SK-N-SH (cell line): Measurements from ENCODE around the gene SPRY4. TPM values are rescaled to one million over a fixed set of nuclear protein-coding genes. Genes with fewer than 3 reads are reported as not detected.

ENCODE experiments used
- CTCF ChIA-PET: fragments of 300-600, 350-600 bp; formaldehyde crosslinking; extraction: SDS; loops from one replicate; lab custom pipeline; 2021; lab: Yijun Ruan, JAX
- POLR2A ChIA-PET: fragments of 350-600 bp; sonication (Branson Sonifier 250); formaldehyde crosslinking; extraction: SDS; loops from one replicate; lab custom pipeline; 2020; ENCODE audit warnings: antibody characterized with exemption, inconsistent platforms; lab: Yijun Ruan, JAX
- DNase-seq: peaks from one replicate; pipeline ENCODE4 v3.0.0; 2012
- H2AFZ ChIP-seq: fragments of 200-600 bp; sonication (generic); 2 replicates; pipeline ENCODE4 v1.8.1; 2016; ENCODE audit warnings: antibody characterized with exemption, mild to moderate bottlenecking, low read depth
- H3F3A ChIP-seq: fragments of 200-600 bp; sonication (generic); replicated peaks from 2 replicates; pipeline ENCODE3; 2016; ENCODE audit warnings: antibody characterized with exemption, mild to moderate bottlenecking; ENCODE audit not compliant: insufficient read depth
- H3K27ac ChIP-seq, 2 experiments: fragments of 200-500 bp in 1 of 2; fragments of 200-600 bp in 1 of 2; sonication (Bioruptor generic) in 1 of 2; sonication (generic), shearing (Covaris generic) in 1 of 2; 2 replicates each; pipeline versions ENCODE4 v1.5.1 to v1.6.1; 2014 to 2016; ENCODE audit warnings: low read depth in 2 of 2, inconsistent platforms in 1 of 2, low read length in 1 of 2, mild to moderate bottlenecking in 1 of 2, mixed read lengths in 1 of 2
- H3K27me3 ChIP-seq: fragments of 200-600 bp; sonication (generic), shearing (Covaris generic); 2 replicates; pipeline ENCODE4 v1.6.1; 2016; ENCODE audit warnings: mixed run types; ENCODE audit not compliant: insufficient read depth
- H3K36me3 ChIP-seq, 2 experiments: fragments of 200-500 bp in 1 of 2; fragments of 200-600 bp in 1 of 2; sonication (Bioruptor generic) in 1 of 2; sonication (generic) in 1 of 2; replicated peaks in 1 of 2; 2 replicates each; pipeline versions ENCODE3 to v1.5.1; 2014 to 2016; ENCODE audit warnings: low read length in 1 of 2, mild to moderate bottlenecking in 1 of 2; ENCODE audit not compliant: insufficient read depth in 2 of 2, control insufficient read depth in 1 of 2
- H3K4me1 ChIP-seq, 2 experiments: fragments of 200-500 bp in 1 of 2; fragments of 200-600 bp in 1 of 2; sonication (Bioruptor generic) in 1 of 2; sonication (generic), shearing (Covaris generic) in 1 of 2; 2 replicates each; pipeline versions ENCODE4 v1.5.1 to v1.6.1; 2014 to 2016; ENCODE audit warnings: low read depth in 1 of 2, low read length in 1 of 2, mixed run types in 1 of 2; ENCODE audit not compliant: insufficient read depth in 2 of 2, control insufficient read depth in 1 of 2
- H3K4me2 ChIP-seq: fragments of 200-600 bp; sonication (generic), shearing (Covaris generic); 2 replicates; pipeline ENCODE4 v1.6.1; 2017; ENCODE audit warnings: mixed run types
- H3K4me3 ChIP-seq, 2 experiments: fragments of 200-500 bp in 1 of 2; fragments of 200-600 bp in 1 of 2; sonication (Bioruptor generic) in 1 of 2; sonication (generic), shearing (Covaris generic) in 1 of 2; 2 replicates each; pipeline versions ENCODE4 v1.5.1 to v1.8.1; 2014 to 2016; ENCODE audit warnings: low read depth in 2 of 2, inconsistent platforms in 1 of 2, low read length in 1 of 2, mild to moderate bottlenecking in 1 of 2, mixed read lengths in 1 of 2, moderate library complexity in 1 of 2
- H3K79me2 ChIP-seq: fragments of 200-600 bp; sonication (generic); 2 replicates; pipeline ENCODE4 v1.8.1; 2017; ENCODE audit warnings: mild to moderate bottlenecking; ENCODE audit not compliant: insufficient read depth
- H3K9ac ChIP-seq: fragments of 200-600 bp; sonication (generic); 2 replicates; pipeline ENCODE4 v1.6.1; 2017; ENCODE audit warnings: mixed run types
- H3K9me2 ChIP-seq: fragments of 200-600 bp; sonication (generic); 2 replicates; pipeline ENCODE4 v1.6.1; 2017; ENCODE audit warnings: mixed run types
- H3K9me3 ChIP-seq: fragments of 200-600 bp; sonication (generic); 2 replicates; pipeline ENCODE4 v1.6.1; 2017; ENCODE audit warnings: mixed run types, mild to moderate bottlenecking, moderate library complexity
- H4K20me1 ChIP-seq: fragments of 200-600 bp; sonication (generic); 2 replicates; pipeline ENCODE4 v1.6.1; 2017; ENCODE audit warnings: mild to moderate bottlenecking, mixed run types; ENCODE audit not compliant: insufficient read depth
- CHD2 ChIP-seq: fragments of 150-350 bp; IDR thresholded peaks from 2 replicates; pipeline ENCODE4 v1.6.1; 2018; ENCODE audit warnings: low read length; ENCODE audit not compliant: partially characterized antibody
- EP300 ChIP-seq, 2 experiments: IDR thresholded peaks; 2 replicates each; pipeline versions ENCODE4 v1.4.0 to v1.6.1; 2012; ENCODE audit warnings: borderline replicate concordance in 1 of 2, low read depth in 1 of 2, low read length in 1 of 2
- EZH2phosphoT487 ChIP-seq: fragments of 200-600 bp; sonication (generic); IDR thresholded peaks from 2 replicates; pipeline ENCODE4 v1.6.1; 2017; ENCODE audit warnings: low read depth, mixed run types, mild to moderate bottlenecking, antibody characterized with exemption, moderate library complexity, borderline replicate concordance
- FOSL2 ChIP-seq: IDR thresholded peaks from 2 replicates; pipeline ENCODE4 v1.4.0; 2012; ENCODE audit warnings: low read depth, mild to moderate bottlenecking, moderate library complexity, borderline replicate concordance
- FOXM1 ChIP-seq: IDR thresholded peaks from 2 replicates; pipeline ENCODE4 v1.4.0; 2012; ENCODE audit warnings: low read depth, mild to moderate bottlenecking
- GATA2 ChIP-seq: sonication (generic); formaldehyde crosslinking; IDR thresholded peaks from 2 replicates; pipeline ENCODE4 v1.5.0; 2020; ENCODE audit warnings: mild to moderate bottlenecking, missing genetic modification reagents
- MEF2A ChIP-seq: IDR thresholded peaks from 2 replicates; pipeline ENCODE4 v1.4.0; 2012; ENCODE audit warnings: low read depth, borderline replicate concordance
- MXI1 ChIP-seq: IDR thresholded peaks from 2 replicates; pipeline ENCODE4 v1.6.1; 2012; ENCODE audit warnings: mild to moderate bottlenecking, low read depth, low read length, improper control_type of control experiment
- NFIC ChIP-seq: IDR thresholded peaks from 2 replicates; pipeline ENCODE4 v1.4.0; 2012; ENCODE audit warnings: borderline replicate concordance
- NRF1 ChIP-seq: IDR thresholded peaks from 2 replicates; pipeline ENCODE4 v1.6.1; 2012; ENCODE audit warnings: low read depth, mild to moderate bottlenecking, low read length
- RAD21 ChIP-seq: IDR thresholded peaks from 2 replicates; pipeline ENCODE4 v1.6.1; 2012; ENCODE audit warnings: mild to moderate bottlenecking, low read length
- REST ChIP-seq: IDR thresholded peaks from 2 replicates; pipeline ENCODE4 v1.6.1; 2012; ENCODE audit warnings: mild to moderate bottlenecking, low read depth, low read length, moderate library complexity
- RFX5 ChIP-seq: IDR thresholded peaks from 2 replicates; pipeline ENCODE4 v1.6.1; 2012; ENCODE audit warnings: mild to moderate bottlenecking, improper control_type of control experiment, low read length
- RXRA ChIP-seq: IDR thresholded peaks from 2 replicates; pipeline ENCODE4 v1.4.0; 2012; ENCODE audit warnings: low read depth, mild to moderate bottlenecking, borderline replicate concordance
- SIN3A ChIP-seq: IDR thresholded peaks from 2 replicates; pipeline ENCODE4 v1.6.1; 2012; ENCODE audit warnings: low read depth, mild to moderate bottlenecking, low read length, moderate library complexity, borderline replicate concordance
- SMC3 ChIP-seq: IDR thresholded peaks from 2 replicates; pipeline ENCODE4 v1.6.1; 2012; ENCODE audit warnings: low read depth, low read length, improper control_type of control experiment
- TAF1 ChIP-seq: IDR thresholded peaks from 2 replicates; pipeline ENCODE4 v1.6.1; 2012; ENCODE audit warnings: low read depth, mild to moderate bottlenecking, low read length, moderate library complexity, borderline replicate concordance
- TCF12 ChIP-seq: IDR thresholded peaks from 2 replicates; pipeline ENCODE4 v1.4.0; 2012
- YY1 ChIP-seq: IDR thresholded peaks from 2 replicates; pipeline ENCODE4 v1.4.0; 2012; ENCODE audit warnings: low read depth, mild to moderate bottlenecking
- WGBS: methylation state at CpG from one replicate; pipeline ENCODE4 v1.1.6; 2017; ENCODE audit warnings: low lambda C conversion rate; 5-methylcytosine and 5-hydroxymethylcytosine counted together
- polyA plus RNA-seq, 3 experiments: library from polyadenylated mRNA; depleted of rRNA; stranded (reverse); fragments of >200 nt; gene quantifications; 2 replicates each; pipeline ENCODE4 v1.2.3, GENCODE V29; 2012
- TF ChIP-seq, protein P1 (sequence below): fragments of 150-350 bp; IDR thresholded peaks from 2 replicates; pipeline ENCODE4 v1.6.1; 2017; ENCODE audit warnings: antibody characterized with exemption, low read length, low read depth, borderline replicate concordance
- TF ChIP-seq, protein P2 (sequence below): fragments of 150-350 bp; IDR thresholded peaks from 2 replicates; pipeline ENCODE4 v1.6.1; 2016; ENCODE audit warnings: mild to moderate bottlenecking, low read depth, low read length

SPRY4 gene
- polyA plus RNA-seq, 1 of the 3 experiments (the other 2 are of a cell fraction), result 18.0 TPM

DNA sequence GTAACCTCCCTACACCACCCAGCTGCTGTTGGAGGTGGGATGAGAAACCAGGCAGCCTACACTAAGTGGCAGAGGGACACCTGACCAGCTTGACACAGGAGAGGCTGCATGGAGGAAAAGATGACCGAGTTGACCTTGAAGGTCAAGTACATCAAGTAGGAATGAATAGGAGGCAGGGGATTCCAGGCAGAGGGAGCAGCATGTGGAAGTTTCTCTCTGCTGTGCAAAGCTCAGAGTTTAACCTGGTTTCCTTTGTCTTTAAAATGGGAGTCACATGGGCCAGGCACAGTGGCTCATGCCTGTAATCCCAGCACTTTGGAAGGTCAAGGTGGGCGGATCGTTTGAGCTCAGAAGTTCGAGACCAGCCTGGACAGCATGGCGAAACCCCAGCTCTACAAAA lies 32.6 kb downstream of the SPRY4 start:
- Histone ChIP-seq H3K79me2 (peaks cover 36% of the 10 kb centered on the region; the same call in 1 of the 2 replicates), H4K20me1 (no peaks in the 10 kb centered on the region), H3K36me3 (peaks cover 0 to 24% of the 10 kb centered on the region in 2 experiments), H3K4me2 (no peak overlapping the region), H2AFZ (no peak overlapping the region), H3F3A (peaks cover 20% of the 10 kb centered on the region), H3K9ac (no peak overlapping the region), H3K27ac (no peak overlapping the region), H3K27me3 (no peaks in the 10 kb centered on the region), H3K9me3 (no peaks in the 10 kb centered on the region), H3K4me3 (no peak overlapping the region), H3K4me1 (peaks cover 36 to 55% of the 10 kb centered on the region in 2 experiments), H3K9me2 (no peaks in the 10 kb centered on the region)
- TF ChIP-seq TCF12 (no peak), EZH2phosphoT487 (no peak), SIN3A (no peak), NRF1 (no peak), NFIC (no peak), MXI1 (no peak), TAF1 (no peak)
- DNase-seq, result no peak
- ChIA-PET CTCF (interaction anchor here (1.3 kb wide), 2 partner anchors 14 to 407 kb away, joined by 3 read pairs; no protein-coding TSS in a partner anchor), POLR2A (interaction anchor here (1.6 kb wide), 1 partner anchor 65 kb away, joined by 3 read pairs; no protein-coding TSS in a partner anchor)
- 93% methylated on average over 5 of the region's 5 CpGs for WGBS

GRCh38 chr5:142290577-142291299 lies 34.1 kb downstream of the SPRY4 start:
- H2AFZ ChIP-seq, result no peak overlapping the region
- peaks cover 23 to 43% of the 10 kb centered on the region in 2 experiments; a peak in 3 of 4 replicates for H3K4me1 ChIP-seq
- POLR2A ChIA-PET, result no interaction called here
- H3K4me2 ChIP-seq, result no peak overlapping the region; the same call in 1 of the 2 replicates
- 37% methylated on average over 5 of the region's 5 CpGs for WGBS
- H3K4me3 ChIP-seq, result no peak overlapping the region
- CTCF ChIA-PET, result interaction anchor here (0.6 to 1.5 kb wide), 4 partner anchors 15 to 258 kb away, joined by 3 to 4 read pairs (median 3); partner anchors contain the start of gene SPRY4
- no peaks in the 10 kb centered on the region for H3K27me3 ChIP-seq
- peaks cover 0 to 24% of the 10 kb centered on the region in 2 experiments for H3K36me3 ChIP-seq
- H3K9me3 ChIP-seq, result no peaks in the 10 kb centered on the region
- DNase-seq, result peak; percentile 89
- H3K27ac ChIP-seq, result peak overlapping the region; percentile 27 to 83
- no peak overlapping the region for H3K9ac ChIP-seq
- no peaks in the 10 kb centered on the region for H3K9me2 ChIP-seq
- peaks cover 26% of the 10 kb centered on the region; the same call in 1 of the 2 replicates for H3K79me2 ChIP-seq
- peaks cover 8% of the 10 kb centered on the region for H3F3A ChIP-seq
- no peaks in the 10 kb centered on the region for H4K20me1 ChIP-seq
- TF ChIP-seq GATA2 (CRISPR knock-in tag) (peak; percentile 99), REST (no peak), FOSL2 (no peak), SIN3A (no peak), RXRA (no peak), EP300 (IDR thresholded peaks at IDR 0.05; ENCODE audit: borderline replicate concordance in 1 of 2, low read depth in 1 of 2, low read length in 1 of 2) (peak in 1 of 2 experiments; percentile 96; a peak in 2 of 4 replicates), FOXM1 (no peak), RAD21 (no peak; the same call in none of the 2 replicates), YY1 (no peak), CHD2 (peak; percentile 69), SMC3 (no peak), MEF2A (no peak), RFX5 (no peak)
- TF ChIP-seq, protein P1, sequence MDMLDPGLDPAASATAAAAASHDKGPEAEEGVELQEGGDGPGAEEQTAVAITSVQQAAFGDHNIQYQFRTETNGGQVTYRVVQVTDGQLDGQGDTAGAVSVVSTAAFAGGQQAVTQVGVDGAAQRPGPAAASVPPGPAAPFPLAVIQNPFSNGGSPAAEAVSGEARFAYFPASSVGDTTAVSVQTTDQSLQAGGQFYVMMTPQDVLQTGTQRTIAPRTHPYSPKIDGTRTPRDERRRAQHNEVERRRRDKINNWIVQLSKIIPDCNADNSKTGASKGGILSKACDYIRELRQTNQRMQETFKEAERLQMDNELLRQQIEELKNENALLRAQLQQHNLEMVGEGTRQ, result no peak
- TF ChIP-seq, protein P2, sequence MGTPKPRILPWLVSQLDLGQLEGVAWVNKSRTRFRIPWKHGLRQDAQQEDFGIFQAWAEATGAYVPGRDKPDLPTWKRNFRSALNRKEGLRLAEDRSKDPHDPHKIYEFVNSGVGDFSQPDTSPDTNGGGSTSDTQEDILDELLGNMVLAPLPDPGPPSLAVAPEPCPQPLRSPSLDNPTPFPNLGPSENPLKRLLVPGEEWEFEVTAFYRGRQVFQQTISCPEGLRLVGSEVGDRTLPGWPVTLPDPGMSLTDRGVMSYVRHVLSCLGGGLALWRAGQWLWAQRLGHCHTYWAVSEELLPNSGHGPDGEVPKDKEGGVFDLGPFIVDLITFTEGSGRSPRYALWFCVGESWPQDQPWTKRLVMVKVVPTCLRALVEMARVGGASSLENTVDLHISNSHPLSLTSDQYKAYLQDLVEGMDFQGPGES, result no peak
